GM23338 (cell line): ENCODE measurements around the gene ZNRD2. TPM values are rescaled to one million over a fixed set of nuclear protein-coding genes. Genes with fewer than 3 reads are reported as not detected.
A peak's percentile ranks its signal among the peaks of the same experiment; 100 is the strongest.

Experiments
- ATAC-seq: fragments of 200-7000 bp; cut with Tn5 transposase; 3 replicates; pipeline ENCODE4 v1.9.1; 2020
- DNase-seq: peaks from one replicate; pipeline ENCODE4 v3.0.0-alpha.2; 2015; ENCODE audit warnings: low spot score
- H2AFZ ChIP-seq: fragments of 200-600 bp; sonication (generic); 2 replicates; pipeline ENCODE4 v1.8.0; 2016; ENCODE audit warnings: antibody characterized with exemption, mild to moderate bottlenecking, moderate library complexity
- H3F3A ChIP-seq: fragments of 200-600 bp; sonication (generic); replicated peaks from 2 replicates; pipeline ENCODE4 v1.8.0; 2017; ENCODE audit warnings: antibody characterized with exemption, mixed run types, low read depth
- H3K27ac ChIP-seq: fragments of 200-600 bp; sonication (generic); 2 replicates; pipeline ENCODE4 v1.6.1; 2016; ENCODE audit warnings: low read depth
- H3K27me3 ChIP-seq: fragments of 200-600 bp; sonication (generic); 2 replicates; pipeline ENCODE4 v1.8.0; 2016; ENCODE audit warnings: mild to moderate bottlenecking, mixed run types, moderate library complexity; ENCODE audit not compliant: insufficient read depth
- H3K36me3 ChIP-seq: fragments of 200-600 bp; sonication (generic); 2 replicates; pipeline ENCODE4 v1.8.0; 2016; ENCODE audit warnings: mild to moderate bottlenecking; ENCODE audit not compliant: insufficient read depth
- H3K4me1 ChIP-seq: fragments of 200-600 bp; sonication (generic); 2 replicates; pipeline ENCODE4 v1.8.0; 2016; ENCODE audit warnings: mild to moderate bottlenecking, moderate library complexity; ENCODE audit not compliant: insufficient read depth
- H3K4me2 ChIP-seq: fragments of 200-600 bp; sonication (generic); 2 replicates; pipeline ENCODE4 v1.7.1; 2017; ENCODE audit warnings: mixed run types
- H3K4me3 ChIP-seq: fragments of 200-600 bp; sonication (generic); 2 replicates; pipeline ENCODE4 v1.6.1; 2016; ENCODE audit warnings: mixed run types
- H3K79me2 ChIP-seq: fragments of 200-600 bp; sonication (generic); replicated peaks from 2 replicates; pipeline ENCODE4 v1.8.0; 2017; ENCODE audit warnings: mild to moderate bottlenecking; ENCODE audit not compliant: insufficient read depth
- H3K9me2 ChIP-seq: fragments of 200-600 bp; sonication (generic); 2 replicates; pipeline ENCODE4 v1.8.0; 2017; ENCODE audit not compliant: insufficient read depth
- H4K20me1 ChIP-seq: fragments of 200-600 bp; sonication (generic); replicated peaks from 2 replicates; pipeline ENCODE4 v1.8.0; 2017; ENCODE audit warnings: mild to moderate bottlenecking; ENCODE audit not compliant: insufficient read depth
- H3K27ac Mint-ChIP-seq: 2 replicates; pipeline ENCODE4 v1.8.0; 2020; ENCODE audit warnings: inconsistent platforms, mild to moderate bottlenecking, moderate library complexity, mixed read lengths
- H3K27me3 Mint-ChIP-seq: 3 replicates; pipeline ENCODE4 v1.8.0; 2022; ENCODE audit warnings: low read depth, mild to moderate bottlenecking, moderate library complexity, mixed read lengths, inconsistent platforms; ENCODE audit not compliant: insufficient read depth, poor library complexity
- H3K36me3 Mint-ChIP-seq: 3 replicates; pipeline ENCODE4 v1.8.0; 2021; ENCODE audit warnings: low read depth, mild to moderate bottlenecking, inconsistent platforms, moderate library complexity, mixed read lengths
- H3K4me1 Mint-ChIP-seq: 3 replicates; pipeline ENCODE4 v1.8.0; 2020; ENCODE audit warnings: mild to moderate bottlenecking, inconsistent platforms, mixed read lengths
- H3K4me3 Mint-ChIP-seq: 3 replicates; pipeline ENCODE4 v1.8.0; 2021; ENCODE audit warnings: moderate library complexity, mild to moderate bottlenecking, inconsistent platforms, mixed read lengths
- H3K9me3 Mint-ChIP-seq: 3 replicates; pipeline ENCODE4 v1.8.0; 2020; ENCODE audit warnings: moderate library complexity, mild to moderate bottlenecking, inconsistent platforms, mixed read lengths
- CREB1 ChIP-seq: fragments of 250-450 bp; sonication (Bioruptor Pico); IDR thresholded peaks from 2 replicates; pipeline ENCODE4 v1.5.0; 2020; ENCODE audit warnings: low read depth, mild to moderate bottlenecking, moderate library complexity
- CTCF ChIP-seq, 2 experiments: fragments of 200-600 bp in 1 of 2; sonication (generic) in 1 of 2; conservative IDR thresholded peaks; 2 replicates each; pipeline versions ENCODE4 v1.5.1 to v1.6.1; 2016 to 2017; ENCODE audit warnings: antibody characterized with exemption in 2 of 2, low read depth in 2 of 2, mild to moderate bottlenecking in 2 of 2, moderate library complexity in 1 of 2
- ETS1 ChIP-seq: IDR thresholded peaks from 2 replicates; pipeline ENCODE4 v1.6.1; 2016; ENCODE audit warnings: antibody characterized with exemption
- EZH2 ChIP-seq: fragments of 200-600 bp; sonication (generic); IDR thresholded peaks from one replicate; pipeline ENCODE4 v1.8.0; 2017; ENCODE audit warnings: antibody characterized with exemption, mild to moderate bottlenecking, low read depth; ENCODE audit not compliant: unreplicated experiment
- EZH2phosphoT487 ChIP-seq: fragments of 200-600 bp; sonication (generic); IDR thresholded peaks from one replicate; pipeline ENCODE4 v1.8.1; 2018; ENCODE audit warnings: antibody characterized with exemption; ENCODE audit not compliant: unreplicated experiment
- JUNB ChIP-seq: IDR thresholded peaks from one replicate; pipeline ENCODE4 v1.6.1; 2016; ENCODE audit warnings: antibody characterized with exemption; ENCODE audit not compliant: unreplicated experiment
- POLR2AphosphoS5 ChIP-seq: IDR thresholded peaks from 2 replicates; pipeline ENCODE4 v1.6.1; 2016; ENCODE audit warnings: antibody characterized with exemption, low read depth
- REST ChIP-seq: IDR thresholded peaks from one replicate; pipeline ENCODE4 v1.6.1; 2018; ENCODE audit warnings: antibody characterized with exemption; ENCODE audit not compliant: unreplicated experiment
- STAT1 ChIP-seq: IDR thresholded peaks from one replicate; pipeline ENCODE4 v1.6.1; 2016; ENCODE audit warnings: antibody characterized with exemption; ENCODE audit not compliant: unreplicated experiment
- ZNF114 ChIP-seq: fragments of 250-450 bp; sonication (Bioruptor Pico); IDR thresholded peaks from 2 replicates; pipeline ENCODE4 v1.5.0; 2020; ENCODE audit warnings: mild to moderate bottlenecking, moderate library complexity
- ZNF331 ChIP-seq: fragments of 250-450 bp; sonication (Bioruptor Pico); IDR thresholded peaks from 2 replicates; pipeline ENCODE4 v1.5.0; 2020; ENCODE audit warnings: low read depth, mild to moderate bottlenecking, moderate library complexity
- polyA plus RNA-seq: library from polyadenylated mRNA; unstranded; fragments of >200 nt; fragmentation: Nextera tagmentation; extraction: Ambion mirVana; gene quantifications from 2 replicates; pipeline ENCODE4 v1.2.1, GENCODE V29; 2016
- total RNA-seq: library from RNA; depleted of rRNA; stranded (reverse); fragments of >200 nt; shearing (Covaris generic); gene quantifications from 2 replicates; pipeline ENCODE4 v1.2.3, GENCODE V29; 2014

The ZNRD2 gene
- total and polyA plus RNA-seq, 2 experiments from 2014 or later: 78.6 to 148 TPM

GRCh38 chr11:65524741-65525545, 45.3 kb upstream of the ZNRD2 start, which contains the start of gene SCYL1 (continued):
- peak; percentile 74 for TF ChIP-seq CREB1
- TF ChIP-seq ZNF331 (CRISPR knock-in tag): no peak
- no peak for TF ChIP-seq EZH2
- TF ChIP-seq ETS1: 0 out of 2 replicates have a peak, but pooled peaks have one; percentile 19
- TF ChIP-seq ZNF114: no peak
- no peak for TF ChIP-seq EZH2phosphoT487
- no peak for TF ChIP-seq STAT1

- ATAC-seq: no peak
- Mint-ChIP-seq H3K4me1 (peaks cover 15% of the 10 kb centered on the region), H3K4me3 (peak overlapping the region; percentile 80), H3K27me3 (peaks cover 9% of the 10 kb centered on the region), H3K9me3 (no peaks in the 10 kb centered on the region), H3K27ac (no peak overlapping the region), H3K36me3 (peaks cover 23% of the 10 kb centered on the region)
- H4K20me1 ChIP-seq: peaks cover 2% of the 10 kb centered on the region; the same call in 1 of the 2 replicates
- no peak overlapping the region for H3K27ac ChIP-seq
- H3K36me3 ChIP-seq: no peaks in the 10 kb centered on the region; the same call in 1 of the 2 replicates
- peak overlapping the region; percentile 91 for H3K4me2 ChIP-seq
- H3K27me3 ChIP-seq: 0 out of 2 replicates have a peak, but pooled peaks cover 5% of the 10 kb centered on the region
- H3K4me1 ChIP-seq: peaks cover 3% of the 10 kb centered on the region
- H3K79me2 ChIP-seq: no peaks in the 10 kb centered on the region
- no peak for DNase-seq
- peaks cover 15% of the 10 kb centered on the region; the same call in 1 of the 2 replicates for H3F3A ChIP-seq
- H3K4me3 ChIP-seq: peak overlapping the region; percentile 91
- H2AFZ ChIP-seq: peak overlapping the region; percentile 91; the same call in 1 of the 2 replicates
- H3K9me2 ChIP-seq: no peaks in the 10 kb centered on the region
- TF ChIP-seq ZNF331 (CRISPR knock-in tag) (no peak), ETS1 (no peak), JUNB (no peak), REST (no peak), POLR2AphosphoS5 (no peak), CTCF (conservative IDR thresholded peaks at IDR 0.05; ENCODE audit: low read depth in 2 of 2) (no peak), ZNF114 (no peak), EZH2 (no peak)
These were observed 44.5 kb upstream of the ZNRD2 start for GRCh38 chr11:65525546-65526480.
